Melanocyte of skin (primary cell): ENCODE data around the gene ANAPC1. TPM values are rescaled to one million over a fixed set of nuclear protein-coding genes. Genes with fewer than 3 reads are reported as not detected.

Experiments used
- small RNA-seq, 2 donors: library from RNA; depleted of rRNA; stranded (forward); fragments of <200 nt; gene quantifications; one replicate each; pipeline ENCODE3, GENCODE V24; 2012
- total RNA-seq, 2 donors: library from RNA; depleted of rRNA; stranded (reverse); fragments of >200 nt; gene quantifications; 2 replicates each; pipeline ENCODE4 v1.2.3, GENCODE V29; 2012

Gene ANAPC1, protein sequence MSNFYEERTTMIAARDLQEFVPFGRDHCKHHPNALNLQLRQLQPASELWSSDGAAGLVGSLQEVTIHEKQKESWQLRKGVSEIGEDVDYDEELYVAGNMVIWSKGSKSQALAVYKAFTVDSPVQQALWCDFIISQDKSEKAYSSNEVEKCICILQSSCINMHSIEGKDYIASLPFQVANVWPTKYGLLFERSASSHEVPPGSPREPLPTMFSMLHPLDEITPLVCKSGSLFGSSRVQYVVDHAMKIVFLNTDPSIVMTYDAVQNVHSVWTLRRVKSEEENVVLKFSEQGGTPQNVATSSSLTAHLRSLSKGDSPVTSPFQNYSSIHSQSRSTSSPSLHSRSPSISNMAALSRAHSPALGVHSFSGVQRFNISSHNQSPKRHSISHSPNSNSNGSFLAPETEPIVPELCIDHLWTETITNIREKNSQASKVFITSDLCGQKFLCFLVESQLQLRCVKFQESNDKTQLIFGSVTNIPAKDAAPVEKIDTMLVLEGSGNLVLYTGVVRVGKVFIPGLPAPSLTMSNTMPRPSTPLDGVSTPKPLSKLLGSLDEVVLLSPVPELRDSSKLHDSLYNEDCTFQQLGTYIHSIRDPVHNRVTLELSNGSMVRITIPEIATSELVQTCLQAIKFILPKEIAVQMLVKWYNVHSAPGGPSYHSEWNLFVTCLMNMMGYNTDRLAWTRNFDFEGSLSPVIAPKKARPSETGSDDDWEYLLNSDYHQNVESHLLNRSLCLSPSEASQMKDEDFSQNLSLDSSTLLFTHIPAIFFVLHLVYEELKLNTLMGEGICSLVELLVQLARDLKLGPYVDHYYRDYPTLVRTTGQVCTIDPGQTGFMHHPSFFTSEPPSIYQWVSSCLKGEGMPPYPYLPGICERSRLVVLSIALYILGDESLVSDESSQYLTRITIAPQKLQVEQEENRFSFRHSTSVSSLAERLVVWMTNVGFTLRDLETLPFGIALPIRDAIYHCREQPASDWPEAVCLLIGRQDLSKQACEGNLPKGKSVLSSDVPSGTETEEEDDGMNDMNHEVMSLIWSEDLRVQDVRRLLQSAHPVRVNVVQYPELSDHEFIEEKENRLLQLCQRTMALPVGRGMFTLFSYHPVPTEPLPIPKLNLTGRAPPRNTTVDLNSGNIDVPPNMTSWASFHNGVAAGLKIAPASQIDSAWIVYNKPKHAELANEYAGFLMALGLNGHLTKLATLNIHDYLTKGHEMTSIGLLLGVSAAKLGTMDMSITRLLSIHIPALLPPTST (N-terminal part only)
- 10 to 100 TPM; 36.1 to 74.6 TPM for total RNA-seq

GRCh38 chr2:111883661-111884591 lies at the start of gene ANAPC1:
Gene ANAPC1 (minus strand): TSS chr2:111884193. CDS start chr2:111880825, 3,368 bp downstream.

GRCh38 chr2:111897924-111898702 lies 14.1 kb upstream of the ANAPC1 start, which contains the start of gene MERTK:
Gene MERTK (plus strand): TSS chr2:111898607. CDS start chr2:111898736, 129 bp downstream.

Small RNAs within 50 kb of the gene (small RNA-seq; reads per million reads assigned to genes)
- 0 reads per million in 2 donors for gene MIR4771-2
- 0 reads per million in 2 donors for gene RN7SL297P

Other genes with a start within 250 kb of the ANAPC1 start
- 10 to 100 TPM in 1 of 2 donors, under 1 TPM in 1; 0.69 to 12.3 TPM for gene MERTK, start 14.4 kb upstream of the ANAPC1 start, total RNA-seq
- 10 to 100 TPM; 27.2 to 27.6 TPM for gene TMEM87B, start 171.1 kb upstream of the ANAPC1 start, total RNA-seq